Measurements from ENCODE around the gene MKI67. TPM values are rescaled to one million over a fixed set of nuclear protein-coding genes. Genes with fewer than 3 reads are reported as not detected.

MKI67 gene
- total and polyA plus RNA-seq, 9 of the 15 experiments (the other 6 are each of a cell fraction or from before 2014, with no cell fraction given): 11.8 to 86.5 (median 36.0) TPM

DNA sequence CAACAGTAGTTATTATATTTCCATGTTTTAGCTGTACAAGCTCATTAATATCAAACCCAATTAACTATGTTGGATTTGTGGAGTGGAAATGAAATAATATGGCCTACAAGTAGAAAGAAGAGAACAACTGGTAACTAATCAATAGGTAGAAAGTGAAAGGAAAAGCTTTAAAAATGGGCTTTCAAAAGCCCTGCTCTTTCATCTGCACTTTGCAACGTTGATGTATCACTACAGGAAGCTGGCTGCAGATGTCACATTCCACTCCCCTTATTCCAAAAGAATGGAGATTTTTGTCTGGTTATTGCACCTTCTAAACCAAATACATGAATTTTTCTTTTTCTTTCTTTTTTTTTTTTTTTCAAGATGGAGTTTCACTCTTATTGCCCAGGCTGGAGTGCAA lies 11.7 kb upstream of the MKI67 start:
- no TSS peak for BruUV-seq (replicated peaks)
- no peaks in the 10 kb centered on the region for H3K79me2 ChIP-seq (ENCODE audit: control insufficient read depth, insufficient read depth, low read length)
- ChIA-PET CTCF (ENCODE audit: low intra/inter-chr PET ratio) (no interaction called here), POLR2A (no interaction called here)
- H3K4me1 ChIP-seq (replicated peaks in 1 of 2; ENCODE audit: control insufficient read depth in 2 of 2, insufficient read depth in 2 of 2, low read length in 2 of 2): no peaks in the 10 kb centered on the region
- ATAC-seq (no peak), FAIRE-seq (no peak), DNase-seq (ENCODE audit: extremely low read depth in 1 of 4, low spot score in 3 of 4) (no peak)
- H3K36me3 ChIP-seq (ENCODE audit: control insufficient read depth, insufficient read depth, low read length): no peaks in the 10 kb centered on the region
- 10% methylated on average over 1 of the region's 1 CpG for WGBS (ENCODE audit: insufficient coverage, low coverage, missing lambda C conversion rate)
- in situ Hi-C loops (cut with MboI) (no loop called here), intact Hi-C loops (cut with micrococcal nuclease) (no loop called here)
- H3K9me3 ChIP-seq (replicated peaks; ENCODE audit: control insufficient read depth, insufficient read depth, low read depth, low read length): no peaks in the 10 kb centered on the region
- no peak overlapping the region for H2AFZ ChIP-seq (ENCODE audit: low read depth, low read length)
- H3K27me3 ChIP-seq (ENCODE audit: control insufficient read depth in 2 of 2, insufficient read depth in 2 of 2, low read length in 2 of 2): peaks cover 0 to 9% of the 10 kb centered on the region in 2 experiments; a peak in 4 of 5 replicates
- no peak overlapping the region for H3K27ac ChIP-seq (ENCODE audit: extremely low read depth, low read depth, low read length)
- H4K20me1 ChIP-seq (replicated peaks; ENCODE audit: control insufficient read depth, insufficient read depth, low read length): no peaks in the 10 kb centered on the region
- H3K4me2 ChIP-seq (ENCODE audit: insufficient read depth, low read length): no peak overlapping the region
- H3K4me3 ChIP-seq: no peak overlapping the region
- no peak overlapping the region for H3K9ac ChIP-seq (ENCODE audit: insufficient read depth in 1 of 2, low read depth in 2 of 2, low read length in 2 of 2)
- no peaks in the 10 kb centered on the region for H3K9me1 ChIP-seq (ENCODE audit: control insufficient read depth, insufficient read depth, low read length)
- no peak for TF ChIP-seq CTBP1 (IDR thresholded peaks at IDR 0.05; ENCODE audit: borderline replicate concordance)
- TF ChIP-seq HDAC1 (IDR thresholded peaks at IDR 0.05): no peak
- TF ChIP-seq ZNF24 (IDR thresholded peaks at IDR 0.05): no peak
- TF ChIP-seq, protein P1, sequence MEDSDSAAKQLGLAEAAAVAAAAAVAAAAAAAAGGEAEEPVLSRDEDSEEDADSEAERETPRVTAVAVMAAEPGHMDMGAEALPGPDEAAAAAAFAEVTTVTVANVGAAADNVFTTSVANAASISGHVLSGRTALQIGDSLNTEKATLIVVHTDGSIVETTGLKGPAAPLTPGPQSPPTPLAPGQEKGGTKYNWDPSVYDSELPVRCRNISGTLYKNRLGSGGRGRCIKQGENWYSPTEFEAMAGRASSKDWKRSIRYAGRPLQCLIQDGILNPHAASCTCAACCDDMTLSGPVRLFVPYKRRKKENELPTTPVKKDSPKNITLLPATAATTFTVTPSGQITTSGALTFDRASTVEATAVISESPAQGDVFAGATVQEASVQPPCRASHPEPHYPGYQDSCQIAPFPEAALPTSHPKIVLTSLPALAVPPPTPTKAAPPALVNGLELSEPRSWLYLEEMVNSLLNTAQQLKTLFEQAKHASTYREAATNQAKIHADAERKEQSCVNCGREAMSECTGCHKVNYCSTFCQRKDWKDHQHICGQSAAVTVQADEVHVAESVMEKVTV (CRISPR knock-in tag; IDR thresholded peaks at IDR 0.05): no peak
- TF ChIP-seq NFIC (IDR thresholded peaks at IDR 0.05): no peak
- no peak for TF ChIP-seq ZNF766 (CRISPR knock-in tag; conservative IDR thresholded peaks at IDR 0.05)
- no peak for TF ChIP-seq MXI1 (IDR thresholded peaks at IDR 0.05; ENCODE audit: low read depth, low read length)
- no peak for TF ChIP-seq NEUROD1 (IDR thresholded peaks at IDR 0.05; ENCODE audit: borderline replicate concordance, low read depth, low read length, partially characterized antibody)
- no peak for TF ChIP-seq CREBBP (IDR thresholded peaks at IDR 0.05; ENCODE audit: low read depth, low read length)
- no peak for TF ChIP-seq POLR2H (tag; IDR thresholded peaks at IDR 0.05; ENCODE audit: low read depth)
- no peak for TF ChIP-seq SIRT6 (IDR thresholded peaks at IDR 0.05; ENCODE audit: low read depth, low read length)
- TF ChIP-seq, protein P2, sequence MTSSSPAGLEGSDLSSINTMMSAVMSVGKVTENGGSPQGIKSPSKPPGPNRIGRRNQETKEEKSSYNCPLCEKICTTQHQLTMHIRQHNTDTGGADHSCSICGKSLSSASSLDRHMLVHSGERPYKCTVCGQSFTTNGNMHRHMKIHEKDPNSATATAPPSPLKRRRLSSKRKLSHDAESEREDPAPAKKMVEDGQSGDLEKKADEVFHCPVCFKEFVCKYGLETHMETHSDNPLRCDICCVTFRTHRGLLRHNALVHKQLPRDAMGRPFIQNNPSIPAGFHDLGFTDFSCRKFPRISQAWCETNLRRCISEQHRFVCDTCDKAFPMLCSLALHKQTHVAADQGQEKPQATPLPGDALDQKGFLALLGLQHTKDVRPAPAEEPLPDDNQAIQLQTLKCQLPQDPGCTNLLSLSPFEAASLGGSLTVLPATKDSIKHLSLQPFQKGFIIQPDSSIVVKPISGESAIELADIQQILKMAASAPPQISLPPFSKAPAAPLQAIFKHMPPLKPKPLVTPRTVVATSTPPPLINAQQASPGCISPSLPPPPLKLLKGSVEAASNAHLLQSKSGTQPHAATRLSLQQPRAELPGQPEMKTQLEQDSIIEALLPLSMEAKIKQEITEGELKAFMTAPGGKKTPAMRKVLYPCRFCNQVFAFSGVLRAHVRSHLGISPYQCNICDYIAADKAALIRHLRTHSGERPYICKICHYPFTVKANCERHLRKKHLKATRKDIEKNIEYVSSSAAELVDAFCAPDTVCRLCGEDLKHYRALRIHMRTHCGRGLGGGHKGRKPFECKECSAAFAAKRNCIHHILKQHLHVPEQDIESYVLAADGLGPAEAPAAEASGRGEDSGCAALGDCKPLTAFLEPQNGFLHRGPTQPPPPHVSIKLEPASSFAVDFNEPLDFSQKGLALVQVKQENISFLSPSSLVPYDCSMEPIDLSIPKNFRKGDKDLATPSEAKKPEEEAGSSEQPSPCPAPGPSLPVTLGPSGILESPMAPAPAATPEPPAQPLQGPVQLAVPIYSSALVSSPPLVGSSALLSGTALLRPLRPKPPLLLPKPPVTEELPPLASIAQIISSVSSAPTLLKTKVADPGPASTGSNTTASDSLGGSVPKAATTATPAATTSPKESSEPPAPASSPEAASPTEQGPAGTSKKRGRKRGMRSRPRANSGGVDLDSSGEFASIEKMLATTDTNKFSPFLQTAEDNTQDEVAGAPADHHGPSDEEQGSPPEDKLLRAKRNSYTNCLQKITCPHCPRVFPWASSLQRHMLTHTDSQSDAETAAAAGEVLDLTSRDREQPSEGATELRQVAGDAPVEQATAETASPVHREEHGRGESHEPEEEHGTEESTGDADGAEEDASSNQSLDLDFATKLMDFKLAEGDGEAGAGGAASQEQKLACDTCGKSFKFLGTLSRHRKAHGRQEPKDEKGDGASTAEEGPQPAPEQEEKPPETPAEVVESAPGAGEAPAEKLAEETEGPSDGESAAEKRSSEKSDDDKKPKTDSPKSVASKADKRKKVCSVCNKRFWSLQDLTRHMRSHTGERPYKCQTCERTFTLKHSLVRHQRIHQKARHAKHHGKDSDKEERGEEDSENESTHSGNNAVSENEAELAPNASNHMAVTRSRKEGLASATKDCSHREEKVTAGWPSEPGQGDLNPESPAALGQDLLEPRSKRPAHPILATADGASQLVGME (CRISPR knock-in tag; IDR thresholded peaks at IDR 0.05): no peak
- no peak for TF ChIP-seq POLR2AphosphoS5 (IDR thresholded peaks at IDR 0.05; ENCODE audit: control insufficient read depth, insufficient read depth, low read depth, low read length)
- TF ChIP-seq, protein P3, sequence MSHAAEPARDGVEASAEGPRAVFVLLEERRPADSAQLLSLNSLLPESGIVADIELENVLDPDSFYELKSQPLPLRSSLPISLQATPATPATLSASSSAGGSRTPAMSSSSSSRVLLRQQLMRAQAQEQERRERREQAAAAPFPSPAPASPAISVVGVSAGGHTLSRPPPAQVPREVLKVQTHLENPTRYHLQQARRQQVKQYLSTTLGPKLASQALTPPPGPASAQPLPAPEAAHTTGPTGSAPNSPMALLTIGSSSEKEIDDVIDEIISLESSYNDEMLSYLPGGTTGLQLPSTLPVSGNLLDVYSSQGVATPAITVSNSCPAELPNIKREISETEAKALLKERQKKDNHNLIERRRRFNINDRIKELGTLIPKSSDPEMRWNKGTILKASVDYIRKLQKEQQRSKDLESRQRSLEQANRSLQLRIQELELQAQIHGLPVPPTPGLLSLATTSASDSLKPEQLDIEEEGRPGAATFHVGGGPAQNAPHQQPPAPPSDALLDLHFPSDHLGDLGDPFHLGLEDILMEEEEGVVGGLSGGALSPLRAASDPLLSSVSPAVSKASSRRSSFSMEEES (CRISPR knock-in tag; IDR thresholded peaks at IDR 0.05): no peak
- no peak for TF ChIP-seq EGR1 (conservative IDR thresholded peaks at IDR 0.05)
- no peak for TF ChIP-seq ZNF75A (CRISPR knock-in tag; IDR thresholded peaks at IDR 0.05)
- TF ChIP-seq POLR2A (conservative IDR thresholded peaks at IDR 0.05): no peak

Measured in K562 (cell line).